Measurements from ENCODE around the gene NPHP4. TPM values are rescaled to one million over a fixed set of nuclear protein-coding genes. Genes with fewer than 3 reads are reported as not detected.

The NPHP4 gene
- polyA plus RNA-seq, 1 donor from 2014 or later, result 0.71 TPM

- H3K36me3 Mint-ChIP-seq, result peaks cover 4% of the 10 kb centered on the region
- no peaks in the 10 kb centered on the region for H3K4me1 Mint-ChIP-seq
- no peak overlapping the region for H3K27ac Mint-ChIP-seq
- H3K9me3 Mint-ChIP-seq, result peaks cover 0 to 3% (median 0%) of the 10 kb centered on the region in 3 donors
- no peaks in the 10 kb centered on the region for H3K27me3 Mint-ChIP-seq
- H3K4me3 Mint-ChIP-seq, result no peak overlapping the region
Observed at GRCh38 chr1:5886140-5886483, 106.1 kb downstream of the NPHP4 start.

- no peak overlapping the region for H3K4me3 Mint-ChIP-seq
- peaks cover 6% of the 10 kb centered on the region for H3K36me3 Mint-ChIP-seq
- peaks cover 0 to 3% (median 0%) of the 10 kb centered on the region in 3 donors for H3K9me3 Mint-ChIP-seq
- H3K4me1 Mint-ChIP-seq, result no peaks in the 10 kb centered on the region
- H3K27ac Mint-ChIP-seq, result no peak overlapping the region
- no peaks in the 10 kb centered on the region for H3K27me3 Mint-ChIP-seq
Observed at GRCh38 chr1:5885471-5886139, 106.6 kb downstream of the NPHP4 start.

GRCh38 chr1:5884110-5884509 lies 108.1 kb downstream of the NPHP4 start:
- no peak overlapping the region for H3K27ac Mint-ChIP-seq
- peaks cover 15% of the 10 kb centered on the region for H3K36me3 Mint-ChIP-seq
- H3K4me1 Mint-ChIP-seq, result no peaks in the 10 kb centered on the region
- peaks cover 5 to 8% (median 5%) of the 10 kb centered on the region in 3 donors for H3K9me3 Mint-ChIP-seq
- H3K4me3 Mint-ChIP-seq, result no peak overlapping the region
- no peaks in the 10 kb centered on the region for H3K27me3 Mint-ChIP-seq

- Mint-ChIP-seq H3K27ac (no peak overlapping the region), H3K36me3 (peaks cover 18% of the 10 kb centered on the region), H3K9me3 (peaks cover 5 to 8% (median 5%) of the 10 kb centered on the region in 3 donors), H3K4me3 (no peak overlapping the region), H3K27me3 (no peaks in the 10 kb centered on the region), H3K4me1 (no peaks in the 10 kb centered on the region)
Observed at GRCh38 chr1:5883129-5884048, 108.8 kb downstream of the NPHP4 start.

GRCh38 chr1:5882367-5883128 lies 109.7 kb downstream of the NPHP4 start:
- peaks cover 5 to 8% (median 5%) of the 10 kb centered on the region in 3 donors for H3K9me3 Mint-ChIP-seq
- peaks cover 18% of the 10 kb centered on the region for H3K36me3 Mint-ChIP-seq
- no peak overlapping the region for H3K27ac Mint-ChIP-seq
- H3K4me1 Mint-ChIP-seq, result no peaks in the 10 kb centered on the region
- no peaks in the 10 kb centered on the region for H3K27me3 Mint-ChIP-seq
- no peak overlapping the region for H3K4me3 Mint-ChIP-seq

GRCh38 chr1:5881526-5882222 lies 110.6 kb downstream of the NPHP4 start:
- Mint-ChIP-seq H3K27ac (no peak overlapping the region), H3K9me3 (peaks cover 5 to 8% (median 5%) of the 10 kb centered on the region in 3 donors), H3K4me3 (no peak overlapping the region), H3K36me3 (peaks cover 19% of the 10 kb centered on the region), H3K27me3 (no peaks in the 10 kb centered on the region), H3K4me1 (no peaks in the 10 kb centered on the region)

- Mint-ChIP-seq H3K27me3 (no peaks in the 10 kb centered on the region), H3K4me1 (no peaks in the 10 kb centered on the region), H3K4me3 (no peak overlapping the region), H3K27ac (peak overlapping the region in 1 of 3 donors; percentile 35), H3K36me3 (peaks cover 19% of the 10 kb centered on the region), H3K9me3 (peaks cover 5 to 8% (median 5%) of the 10 kb centered on the region in 3 donors)
Observed at GRCh38 chr1:5880630-5881405, 111.4 kb downstream of the NPHP4 start.

- Mint-ChIP-seq H3K9me3 (peaks cover 4 to 5% (median 5%) of the 10 kb centered on the region in 3 donors), H3K4me1 (no peaks in the 10 kb centered on the region), H3K27me3 (no peaks in the 10 kb centered on the region), H3K36me3 (peaks cover 19% of the 10 kb centered on the region), H3K27ac (no peak overlapping the region), H3K4me3 (no peak overlapping the region)
Observed at GRCh38 chr1:5879421-5879820, 112.8 kb downstream of the NPHP4 start.

GRCh38 chr1:5878971-5879370 lies 113.3 kb downstream of the NPHP4 start:
- Mint-ChIP-seq H3K9me3 (peaks cover 4 to 5% (median 5%) of the 10 kb centered on the region in 3 donors), H3K27me3 (no peaks in the 10 kb centered on the region), H3K4me1 (no peaks in the 10 kb centered on the region), H3K36me3 (peaks cover 19% of the 10 kb centered on the region), H3K27ac (no peak overlapping the region), H3K4me3 (peak overlapping the region in 1 of 4 donors; percentile 5)

- peaks cover 4 to 5% (median 5%) of the 10 kb centered on the region in 3 donors for H3K9me3 Mint-ChIP-seq
Observed at GRCh38 chr1:5877683-5878530, 114.3 kb downstream of the NPHP4 start.

GRCh38 chr1:5877001-5877400 lies 115.2 kb downstream of the NPHP4 start:
- peaks cover 17% of the 10 kb centered on the region for H3K36me3 Mint-ChIP-seq
- no peak overlapping the region for H3K4me3 Mint-ChIP-seq
- no peak overlapping the region for H3K27ac Mint-ChIP-seq
- H3K4me1 Mint-ChIP-seq, result no peaks in the 10 kb centered on the region
- H3K9me3 Mint-ChIP-seq, result peaks cover 4 to 5% (median 5%) of the 10 kb centered on the region in 3 donors
- no peaks in the 10 kb centered on the region for H3K27me3 Mint-ChIP-seq

More at GRCh38 chr1:5877683-5878530, 114.3 kb downstream of the NPHP4 start:
- peaks cover 19% of the 10 kb centered on the region for H3K36me3 Mint-ChIP-seq
- H3K27ac Mint-ChIP-seq, result peak overlapping the region in 1 of 3 donors; percentile 12
- H3K4me1 Mint-ChIP-seq, result no peaks in the 10 kb centered on the region
- H3K27me3 Mint-ChIP-seq, result no peaks in the 10 kb centered on the region
- no peak overlapping the region for H3K4me3 Mint-ChIP-seq

- Mint-ChIP-seq H3K27me3 (no peaks in the 10 kb centered on the region), H3K4me3 (no peak overlapping the region), H3K27ac (no peak overlapping the region), H3K4me1 (no peaks in the 10 kb centered on the region), H3K36me3 (peaks cover 19% of the 10 kb centered on the region), H3K9me3 (peaks cover 4 to 5% (median 5%) of the 10 kb centered on the region in 3 donors)
Observed at GRCh38 chr1:5876094-5876650, 116.1 kb downstream of the NPHP4 start.

Data from IgD-negative memory B cell (primary cell).